ENCODE results near the gene RAB12.
"Not testable (repeated sequence)": the region's sequence is repeated elsewhere in the genome, so short reads cannot be mapped to it uniquely, and the experiment has no call there.

Gene RAB12

DNA sequence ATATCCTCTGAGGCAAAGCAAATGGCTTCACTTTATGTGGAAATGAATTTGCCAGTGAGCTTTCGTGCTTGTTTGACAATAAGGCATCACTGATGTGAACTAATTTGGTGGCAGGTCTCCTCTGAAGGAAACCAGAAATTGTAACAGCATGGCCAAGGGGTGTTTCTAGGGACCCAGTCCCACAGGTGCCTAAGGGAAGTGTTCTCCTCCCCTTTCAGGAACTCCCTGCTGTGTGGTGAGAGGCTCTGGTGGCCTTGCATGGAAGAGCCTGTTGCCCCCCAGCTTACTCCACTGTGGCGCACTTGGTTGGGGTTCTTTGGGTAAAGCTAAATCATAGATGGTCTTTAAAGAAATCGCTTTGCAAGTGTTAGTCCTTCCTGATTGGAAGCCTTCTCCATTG is 20.4 kb downstream of the RAB12 start:
- Histone ChIP-seq H3K4me1 (ENCODE audit: control insufficient read depth, insufficient read depth, low read length) (peaks cover 45% of the 10 kb centered on the region), H3K36me3 (ENCODE audit: control insufficient read depth, insufficient read depth, low read length) (peaks cover 25% of the 10 kb centered on the region), H3K9ac (ENCODE audit: low read depth, low read length) (no peak overlapping the region)

DNA sequence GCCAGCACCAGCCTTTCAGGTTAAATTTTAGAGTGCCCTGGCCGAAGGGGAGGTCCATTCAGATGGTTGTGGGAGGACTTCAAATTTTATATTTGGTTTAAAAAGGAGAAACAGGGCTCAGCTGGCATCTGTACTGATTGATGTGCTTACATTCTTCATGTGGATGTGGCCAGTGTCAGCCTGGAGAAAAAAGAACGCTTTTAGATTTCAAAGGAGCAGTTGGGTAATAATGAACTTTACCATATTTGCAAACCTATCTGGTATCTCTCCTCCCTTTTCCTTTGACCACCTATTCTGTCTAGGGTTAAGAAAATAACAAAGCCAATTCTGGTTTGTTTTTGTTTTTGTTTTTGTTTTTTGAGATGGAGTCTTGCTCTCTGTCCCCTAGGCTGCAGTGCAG is 21.3 kb downstream of the RAB12 start:
- H3K36me3 ChIP-seq (ENCODE audit: control insufficient read depth, insufficient read depth, low read length) = peaks cover 28% of the 10 kb centered on the region
- no peak overlapping the region for H3K9ac ChIP-seq (ENCODE audit: low read depth, low read length)
- peaks cover 38% of the 10 kb centered on the region for H3K4me1 ChIP-seq (ENCODE audit: control insufficient read depth, insufficient read depth, low read length)
- H3K27me3 ChIP-seq (ENCODE audit: control insufficient read depth, insufficient read depth, low read length) = no peaks in the 10 kb centered on the region
- H3K4me3 ChIP-seq (ENCODE audit: low read depth, low read length) = no peak overlapping the region
- no peaks in the 10 kb centered on the region for H3K9me3 ChIP-seq (ENCODE audit: control insufficient read depth, insufficient read depth, low read length)

More for the DNA sequence above, 20.4 kb downstream of the RAB12 start:
- Histone ChIP-seq H3K4me3 (ENCODE audit: low read depth, low read length) (no peak overlapping the region), H3K27me3 (ENCODE audit: control insufficient read depth, insufficient read depth, low read length) (no peaks in the 10 kb centered on the region), H3K9me3 (ENCODE audit: control insufficient read depth, insufficient read depth, low read length) (no peaks in the 10 kb centered on the region)

DNA sequence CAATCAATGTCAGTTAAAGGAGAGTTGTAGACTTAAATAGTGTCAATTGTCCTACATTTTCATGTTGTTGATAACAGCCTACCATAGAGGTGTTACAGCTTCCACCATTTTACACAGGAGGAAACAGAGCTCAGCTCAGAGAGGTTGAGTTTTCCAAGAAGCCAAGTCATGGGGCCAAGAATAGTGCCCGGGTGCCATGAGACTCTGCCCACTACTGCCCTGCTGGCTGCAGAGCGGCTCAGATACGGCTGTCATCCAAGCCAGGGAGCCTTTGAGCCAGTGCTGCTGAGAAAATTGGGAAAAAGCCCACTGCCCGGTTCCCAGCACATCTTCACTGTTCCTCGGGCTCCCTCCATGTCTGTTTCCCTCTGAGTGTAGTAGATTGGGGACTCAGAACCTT is 22.0 kb downstream of the RAB12 start:
- H3K4me3 ChIP-seq (ENCODE audit: low read depth, low read length) = no peak overlapping the region
- no peak overlapping the region for H3K9ac ChIP-seq (ENCODE audit: low read depth, low read length)
- H3K27me3 ChIP-seq (ENCODE audit: control insufficient read depth, insufficient read depth, low read length) = no peaks in the 10 kb centered on the region
- peaks cover 28% of the 10 kb centered on the region for H3K36me3 ChIP-seq (ENCODE audit: control insufficient read depth, insufficient read depth, low read length)
- H3K9me3 ChIP-seq (ENCODE audit: control insufficient read depth, insufficient read depth, low read length) = no peaks in the 10 kb centered on the region
- H3K4me1 ChIP-seq (ENCODE audit: control insufficient read depth, insufficient read depth, low read length) = peaks cover 35% of the 10 kb centered on the region

- H3K4me3 ChIP-seq (ENCODE audit: low read depth, low read length) = no peak overlapping the region
- H3K9me3 ChIP-seq (ENCODE audit: control insufficient read depth, insufficient read depth, low read length) = no peaks in the 10 kb centered on the region
- H3K27me3 ChIP-seq (ENCODE audit: control insufficient read depth, insufficient read depth, low read length) = no peaks in the 10 kb centered on the region
- peaks cover 37% of the 10 kb centered on the region for H3K36me3 ChIP-seq (ENCODE audit: control insufficient read depth, insufficient read depth, low read length)
- H3K9ac ChIP-seq (ENCODE audit: low read depth, low read length) = no peak overlapping the region
- H3K4me1 ChIP-seq (ENCODE audit: control insufficient read depth, insufficient read depth, low read length) = peaks cover 26% of the 10 kb centered on the region
These were observed 23.1 kb downstream of the RAB12 start for GRCh38 chr18:8632386-8632785.

- H3K36me3 ChIP-seq (ENCODE audit: control insufficient read depth, insufficient read depth, low read length) = peaks cover 52% of the 10 kb centered on the region
- H3K4me1 ChIP-seq (ENCODE audit: control insufficient read depth, insufficient read depth, low read length) = peaks cover 6% of the 10 kb centered on the region
- H3K9ac ChIP-seq (ENCODE audit: low read depth, low read length) = no peak overlapping the region
- no peaks in the 10 kb centered on the region for H3K27me3 ChIP-seq (ENCODE audit: control insufficient read depth, insufficient read depth, low read length)
- no peak overlapping the region for H3K4me3 ChIP-seq (ENCODE audit: low read depth, low read length)
- H3K9me3 ChIP-seq (ENCODE audit: control insufficient read depth, insufficient read depth, low read length) = no peaks in the 10 kb centered on the region
These were observed 25.3 kb downstream of the RAB12 start for GRCh38 chr18:8634508-8634907.

GRCh38 chr18:8635087-8635486 is 25.9 kb downstream of the RAB12 start:
- H3K9ac ChIP-seq (ENCODE audit: low read depth, low read length) = no peak overlapping the region
- H3K4me3 ChIP-seq (ENCODE audit: low read depth, low read length) = no peak overlapping the region
- no peaks in the 10 kb centered on the region for H3K27me3 ChIP-seq (ENCODE audit: control insufficient read depth, insufficient read depth, low read length)
- H3K9me3 ChIP-seq (ENCODE audit: control insufficient read depth, insufficient read depth, low read length) = no peaks in the 10 kb centered on the region
- peaks cover 58% of the 10 kb centered on the region for H3K36me3 ChIP-seq (ENCODE audit: control insufficient read depth, insufficient read depth, low read length)
- no peaks in the 10 kb centered on the region for H3K4me1 ChIP-seq (ENCODE audit: control insufficient read depth, insufficient read depth, low read length)

- Histone ChIP-seq H3K36me3 (ENCODE audit: control insufficient read depth, insufficient read depth, low read length) (peaks cover 47% of the 10 kb centered on the region), H3K9me3 (ENCODE audit: control insufficient read depth, insufficient read depth, low read length) (no peaks in the 10 kb centered on the region), H3K4me1 (ENCODE audit: control insufficient read depth, insufficient read depth, low read length) (no peaks in the 10 kb centered on the region), H3K27me3 (ENCODE audit: control insufficient read depth, insufficient read depth, low read length) (no peaks in the 10 kb centered on the region), H3K9ac (ENCODE audit: low read depth, low read length) (no peak overlapping the region), H3K4me3 (ENCODE audit: low read depth, low read length) (no peak overlapping the region)
These were observed 30.5 kb downstream of the RAB12 start for GRCh38 chr18:8639762-8640161.

GRCh38 chr18:8643326-8643878 is 34.2 kb downstream of the RAB12 start:
- Histone ChIP-seq H3K9ac (ENCODE audit: low read depth, low read length) (no peak overlapping the region), H3K9me3 (ENCODE audit: control insufficient read depth, insufficient read depth, low read length) (no peaks in the 10 kb centered on the region), H3K36me3 (ENCODE audit: control insufficient read depth, insufficient read depth, low read length) (peaks cover 16% of the 10 kb centered on the region), H3K4me1 (ENCODE audit: control insufficient read depth, insufficient read depth, low read length) (no peaks in the 10 kb centered on the region), H3K4me3 (ENCODE audit: low read depth, low read length) (no peak overlapping the region), H3K27me3 (ENCODE audit: control insufficient read depth, insufficient read depth, low read length) (no peaks in the 10 kb centered on the region)

DNA sequence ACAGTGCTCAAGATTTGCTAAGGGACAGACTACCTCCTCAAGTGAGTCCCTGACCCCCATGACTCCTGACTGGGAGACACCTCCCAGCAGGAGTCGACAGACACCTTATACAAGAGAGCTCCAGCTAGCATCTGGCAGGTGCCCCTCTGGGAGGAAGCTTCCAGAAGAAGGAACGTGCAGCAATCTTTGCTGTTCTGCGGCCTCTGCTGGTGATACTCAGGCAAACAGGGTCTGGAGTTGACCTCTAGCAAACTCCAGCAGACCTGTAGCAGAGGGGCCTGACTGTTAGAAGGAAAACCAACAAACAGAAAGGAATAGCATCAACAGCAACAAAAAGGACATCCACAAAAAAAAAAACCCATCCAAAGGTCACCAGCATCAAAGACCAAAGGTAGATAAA is 38.1 kb downstream of the RAB12 start:
- not testable (repeated sequence) for H3K36me3 ChIP-seq (ENCODE audit: control insufficient read depth, insufficient read depth, low read length); H3K27me3 ChIP-seq (ENCODE audit: control insufficient read depth, insufficient read depth, low read length); H3K4me3 ChIP-seq (ENCODE audit: low read depth, low read length); H3K4me1 ChIP-seq (ENCODE audit: control insufficient read depth, insufficient read depth, low read length); H3K9me3 ChIP-seq (ENCODE audit: control insufficient read depth, insufficient read depth, low read length); H3K9ac ChIP-seq (ENCODE audit: low read depth, low read length)

DNA sequence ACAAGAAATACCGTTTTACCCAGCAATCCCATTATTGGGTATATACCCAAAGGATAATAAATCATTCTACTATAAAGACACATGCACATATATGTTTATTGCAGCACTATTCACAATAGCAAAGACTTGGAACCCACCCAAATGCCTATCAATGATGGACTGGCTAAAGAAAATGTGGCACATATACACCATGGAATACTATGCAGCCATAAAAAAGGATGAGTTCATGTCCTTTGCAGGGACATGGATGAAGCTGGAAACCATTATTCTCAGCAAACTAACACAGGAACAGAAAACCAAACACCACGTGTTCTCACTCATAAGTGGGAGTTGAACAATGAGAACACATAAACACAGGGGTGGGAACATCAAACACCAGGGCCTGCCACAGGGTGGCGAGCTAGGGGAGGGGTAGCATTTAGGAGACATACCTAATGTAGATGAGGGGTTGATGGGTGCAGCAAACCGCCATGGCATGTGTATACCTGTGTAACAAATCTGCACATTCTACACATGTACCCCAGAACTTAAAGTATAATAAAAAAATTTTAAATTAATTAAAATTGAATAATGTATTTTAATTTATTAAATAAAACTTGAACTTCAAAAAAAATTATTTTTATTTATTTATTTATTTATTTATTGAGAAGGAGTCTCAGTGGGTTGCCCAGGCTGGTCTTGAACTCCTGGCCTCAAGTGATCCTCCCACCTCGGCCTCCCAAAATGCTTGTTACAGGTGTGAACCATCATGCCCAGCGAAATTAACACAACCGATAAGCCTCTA is 42.4 kb downstream of the RAB12 start:
- H3K4me3 ChIP-seq (ENCODE audit: low read depth, low read length); H3K27me3 ChIP-seq (ENCODE audit: control insufficient read depth, insufficient read depth, low read length); H3K36me3 ChIP-seq (ENCODE audit: control insufficient read depth, insufficient read depth, low read length); H3K4me1 ChIP-seq (ENCODE audit: control insufficient read depth, insufficient read depth, low read length); H3K9me3 ChIP-seq (ENCODE audit: control insufficient read depth, insufficient read depth, low read length); H3K9ac ChIP-seq (ENCODE audit: low read depth, low read length): not testable (repeated sequence)

- no peak overlapping the region for H3K9ac ChIP-seq (ENCODE audit: low read depth, low read length)
- no peak overlapping the region for H3K4me3 ChIP-seq (ENCODE audit: low read depth, low read length)
- H3K4me1 ChIP-seq (ENCODE audit: control insufficient read depth, insufficient read depth, low read length) = no peaks in the 10 kb centered on the region
- no peaks in the 10 kb centered on the region for H3K9me3 ChIP-seq (ENCODE audit: control insufficient read depth, insufficient read depth, low read length)
- H3K27me3 ChIP-seq (ENCODE audit: control insufficient read depth, insufficient read depth, low read length) = no peaks in the 10 kb centered on the region
- H3K36me3 ChIP-seq (ENCODE audit: control insufficient read depth, insufficient read depth, low read length) = no peaks in the 10 kb centered on the region
These were observed 45.5 kb downstream of the RAB12 start for GRCh38 chr18:8654503-8655451.
